ENCODE measurements around the gene UBE2H. TPM values are rescaled to one million over a fixed set of nuclear protein-coding genes. Genes with fewer than 3 reads are reported as not detected.
A peak's percentile ranks its signal among the peaks of the same experiment; 100 is the strongest.

Gene UBE2H
- total RNA-seq, 3 donors from 2014 or later (not counting 1 experiment from before 2014, with no cell fraction given), result 80.9 to 86.9 (median 83.1) TPM

DNA sequence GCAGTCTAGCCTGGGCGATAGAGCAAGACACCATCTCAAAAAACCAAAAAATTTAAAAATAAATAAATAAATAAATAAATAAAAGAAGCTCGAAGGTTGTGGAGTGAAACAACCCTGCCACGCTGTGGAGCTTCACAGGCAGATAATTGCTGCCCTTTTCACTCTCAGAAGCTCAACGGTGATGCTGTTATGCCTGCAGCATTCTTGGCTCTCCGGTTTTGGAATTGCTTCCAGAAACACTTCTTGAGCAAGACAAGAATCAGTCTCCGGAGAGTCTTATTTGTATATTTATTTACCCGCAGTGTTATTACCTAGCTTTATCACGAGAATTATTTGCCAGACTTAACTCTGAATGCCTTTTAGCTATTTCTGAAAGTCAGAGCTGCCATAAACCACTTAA lies 40.5 kb upstream of the UBE2H start:
- TF ChIP-seq, protein P1, sequence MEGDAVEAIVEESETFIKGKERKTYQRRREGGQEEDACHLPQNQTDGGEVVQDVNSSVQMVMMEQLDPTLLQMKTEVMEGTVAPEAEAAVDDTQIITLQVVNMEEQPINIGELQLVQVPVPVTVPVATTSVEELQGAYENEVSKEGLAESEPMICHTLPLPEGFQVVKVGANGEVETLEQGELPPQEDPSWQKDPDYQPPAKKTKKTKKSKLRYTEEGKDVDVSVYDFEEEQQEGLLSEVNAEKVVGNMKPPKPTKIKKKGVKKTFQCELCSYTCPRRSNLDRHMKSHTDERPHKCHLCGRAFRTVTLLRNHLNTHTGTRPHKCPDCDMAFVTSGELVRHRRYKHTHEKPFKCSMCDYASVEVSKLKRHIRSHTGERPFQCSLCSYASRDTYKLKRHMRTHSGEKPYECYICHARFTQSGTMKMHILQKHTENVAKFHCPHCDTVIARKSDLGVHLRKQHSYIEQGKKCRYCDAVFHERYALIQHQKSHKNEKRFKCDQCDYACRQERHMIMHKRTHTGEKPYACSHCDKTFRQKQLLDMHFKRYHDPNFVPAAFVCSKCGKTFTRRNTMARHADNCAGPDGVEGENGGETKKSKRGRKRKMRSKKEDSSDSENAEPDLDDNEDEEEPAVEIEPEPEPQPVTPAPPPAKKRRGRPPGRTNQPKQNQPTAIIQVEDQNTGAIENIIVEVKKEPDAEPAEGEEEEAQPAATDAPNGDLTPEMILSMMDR (IDR thresholded peaks at IDR 0.05), result no peak
- H3K36me3 ChIP-seq (ENCODE audit: control insufficient read depth, insufficient read depth, low read length), result no peaks in the 10 kb centered on the region
- no peaks in the 10 kb centered on the region for H3K27me3 ChIP-seq (ENCODE audit: control insufficient read depth, insufficient read depth, low read length)
- no peak overlapping the region for H3K27ac ChIP-seq (ENCODE audit: low read length)
- Mint-ChIP-seq H3K9me3 (no peaks in the 10 kb centered on the region), H3K36me3 (no peaks in the 10 kb centered on the region), H3K27ac (no peak overlapping the region), H3K4me3 (no peak overlapping the region), H3K4me1 (no peaks in the 10 kb centered on the region), H3K27me3 (ENCODE audit: low read depth in 2 of 2) (no peaks in the 10 kb centered on the region)
- ATAC-seq (no peak), DNase-seq (no peak)
- intact Hi-C loops (cut with micrococcal nuclease), result no loop called here
- 94% methylated on average over 7 of the region's 8 CpGs for WGBS (ENCODE audit: insufficient coverage)
- H3K4me1 ChIP-seq (ENCODE audit: control insufficient read depth, insufficient read depth, low read length), result no peaks in the 10 kb centered on the region
- H3K9me3 ChIP-seq (ENCODE audit: control insufficient read depth, insufficient read depth, low read length), result no peaks in the 10 kb centered on the region
- H3K4me3 ChIP-seq (ENCODE audit: low read length), result no peak overlapping the region

DNA sequence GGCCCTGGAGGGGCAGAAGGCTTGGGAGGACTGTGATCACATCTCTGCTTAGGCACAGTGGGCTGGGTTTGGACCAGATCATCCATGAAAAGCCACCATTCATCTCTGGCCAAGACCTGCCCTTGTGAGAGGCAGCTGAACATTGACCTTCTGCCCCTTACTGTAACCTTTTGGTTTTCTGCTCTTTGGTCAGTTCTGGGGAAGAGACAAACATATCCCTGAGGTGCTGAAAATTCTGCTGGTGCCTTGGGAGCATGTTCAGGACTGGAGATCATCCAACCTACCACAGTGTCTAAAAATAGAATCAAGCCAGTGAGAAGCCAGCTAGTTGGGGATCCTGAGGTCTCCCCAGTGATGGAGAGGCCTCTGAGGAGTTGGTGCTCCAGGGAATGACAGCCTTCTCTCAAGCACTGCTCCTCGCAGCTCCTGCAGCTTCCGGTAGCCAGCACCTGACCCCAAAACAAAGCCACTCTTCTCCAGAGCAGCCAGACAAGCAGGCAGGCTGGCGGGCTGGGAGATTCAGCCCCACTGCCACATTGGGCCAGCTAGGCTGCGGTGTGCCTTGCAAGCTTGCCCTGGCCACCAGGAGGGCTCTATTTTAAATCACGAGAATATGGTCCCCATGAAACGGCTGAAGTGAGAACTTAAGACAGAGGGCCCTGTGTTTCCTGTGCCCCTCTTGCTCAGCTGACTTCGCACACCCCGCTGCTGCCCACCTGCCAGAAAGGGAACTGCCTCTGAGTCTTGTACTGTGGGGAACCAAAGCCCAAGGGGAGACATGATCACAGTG lies 37.8 kb upstream of the UBE2H start:
- Histone ChIP-seq H3K27ac (ENCODE audit: low read length) (no peak overlapping the region), H3K9me3 (ENCODE audit: control insufficient read depth, insufficient read depth, low read length) (no peaks in the 10 kb centered on the region), H3K4me3 (ENCODE audit: low read length) (no peak overlapping the region), H3K4me1 (ENCODE audit: control insufficient read depth, insufficient read depth, low read length) (no peaks in the 10 kb centered on the region), H3K27me3 (ENCODE audit: control insufficient read depth, insufficient read depth, low read length) (no peaks in the 10 kb centered on the region), H3K36me3 (ENCODE audit: control insufficient read depth, insufficient read depth, low read length) (no peaks in the 10 kb centered on the region)
- 52% methylated on average over 8 of the region's 8 CpGs for WGBS (ENCODE audit: insufficient coverage)
- intact Hi-C loops (cut with micrococcal nuclease), result no loop called here
- Mint-ChIP-seq H3K9me3 (no peaks in the 10 kb centered on the region), H3K27me3 (ENCODE audit: low read depth in 2 of 2) (no peaks in the 10 kb centered on the region), H3K4me1 (no peaks in the 10 kb centered on the region), H3K36me3 (no peaks in the 10 kb centered on the region), H3K4me3 (no peak overlapping the region), H3K27ac (no peak overlapping the region)
- ATAC-seq (no peak), DNase-seq (no peak)
- TF ChIP-seq, protein P1 (IDR thresholded peaks at IDR 0.05), result no peak

DNA sequence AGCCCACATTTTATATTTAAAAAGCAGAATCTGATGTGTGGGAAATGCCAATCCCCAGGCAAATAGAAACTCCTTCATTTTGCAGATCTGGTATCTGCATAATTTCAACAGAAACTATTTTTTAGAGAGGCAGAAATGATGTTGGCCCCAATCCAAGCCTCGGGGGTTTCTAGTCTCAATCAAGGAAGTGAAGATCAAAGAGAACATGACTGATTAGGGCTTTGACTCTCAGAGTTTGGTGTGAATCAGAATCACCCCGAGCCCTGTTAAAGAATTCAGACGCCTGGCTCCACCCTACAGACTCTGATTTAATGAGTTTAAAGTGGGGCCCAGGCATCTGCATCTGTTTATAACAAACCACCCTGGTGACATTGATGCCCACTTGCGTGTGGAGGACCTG lies 36.7 kb upstream of the UBE2H start:
- Mint-ChIP-seq H3K4me3 (no peak overlapping the region), H3K4me1 (no peaks in the 10 kb centered on the region), H3K27me3 (ENCODE audit: low read depth in 2 of 2) (no peaks in the 10 kb centered on the region)

More for the DNA sequence above, 36.7 kb upstream of the UBE2H start:
- Mint-ChIP-seq H3K36me3 (no peaks in the 10 kb centered on the region), H3K9me3 (no peaks in the 10 kb centered on the region), H3K27ac (no peak overlapping the region)
- ATAC-seq, result no peak
- TF ChIP-seq, protein P1 (IDR thresholded peaks at IDR 0.05), result no peak
- 22% methylated on average over 4 of the region's 4 CpGs for WGBS (ENCODE audit: insufficient coverage)
- intact Hi-C loops (cut with micrococcal nuclease), result no loop called here
- Histone ChIP-seq H3K4me1 (ENCODE audit: control insufficient read depth, insufficient read depth, low read length) (no peaks in the 10 kb centered on the region), H3K9me3 (ENCODE audit: control insufficient read depth, insufficient read depth, low read length) (no peaks in the 10 kb centered on the region), H3K36me3 (ENCODE audit: control insufficient read depth, insufficient read depth, low read length) (no peaks in the 10 kb centered on the region), H3K27ac (ENCODE audit: low read length) (no peak overlapping the region), H3K27me3 (ENCODE audit: control insufficient read depth, insufficient read depth, low read length) (no peaks in the 10 kb centered on the region), H3K4me3 (ENCODE audit: low read length) (no peak overlapping the region)
- DNase-seq, result peak in 1 of 2 donors; percentile 58
